ENCODE measurements around the gene EFCAB12.

- TF ChIP-seq CTCF (IDR thresholded peaks at IDR 0.05; ENCODE audit: borderline replicate concordance, extremely low read depth, low read length, poor library complexity, severe bottlenecking): no peak
- TF ChIP-seq EZH2 (IDR thresholded peaks at IDR 0.05; ENCODE audit: borderline replicate concordance, low read depth, low read length, severe bottlenecking): no peak
Measured at GRCh38 chr3:129440618-129441190, 12.3 kb upstream of the EFCAB12 start.
